Astrocyte (in vitro differentiated cells and primary cell): ENCODE data around the gene CABP1.

Experiments used
- CTCF ChIP-seq: IDR thresholded peaks from 2 replicates; pipeline ENCODE4 v1.5.1; 2011; ENCODE audit warnings: low read depth, mild to moderate bottlenecking, inconsistent platforms, low read length, moderate library complexity; ENCODE audit not compliant: insufficient read depth
- EZH2 ChIP-seq: IDR thresholded peaks from 2 replicates; pipeline ENCODE4 v1.6.1; 2012; ENCODE audit warnings: mild to moderate bottlenecking, low read length, inconsistent platforms; ENCODE audit not compliant: insufficient read depth

DNA sequence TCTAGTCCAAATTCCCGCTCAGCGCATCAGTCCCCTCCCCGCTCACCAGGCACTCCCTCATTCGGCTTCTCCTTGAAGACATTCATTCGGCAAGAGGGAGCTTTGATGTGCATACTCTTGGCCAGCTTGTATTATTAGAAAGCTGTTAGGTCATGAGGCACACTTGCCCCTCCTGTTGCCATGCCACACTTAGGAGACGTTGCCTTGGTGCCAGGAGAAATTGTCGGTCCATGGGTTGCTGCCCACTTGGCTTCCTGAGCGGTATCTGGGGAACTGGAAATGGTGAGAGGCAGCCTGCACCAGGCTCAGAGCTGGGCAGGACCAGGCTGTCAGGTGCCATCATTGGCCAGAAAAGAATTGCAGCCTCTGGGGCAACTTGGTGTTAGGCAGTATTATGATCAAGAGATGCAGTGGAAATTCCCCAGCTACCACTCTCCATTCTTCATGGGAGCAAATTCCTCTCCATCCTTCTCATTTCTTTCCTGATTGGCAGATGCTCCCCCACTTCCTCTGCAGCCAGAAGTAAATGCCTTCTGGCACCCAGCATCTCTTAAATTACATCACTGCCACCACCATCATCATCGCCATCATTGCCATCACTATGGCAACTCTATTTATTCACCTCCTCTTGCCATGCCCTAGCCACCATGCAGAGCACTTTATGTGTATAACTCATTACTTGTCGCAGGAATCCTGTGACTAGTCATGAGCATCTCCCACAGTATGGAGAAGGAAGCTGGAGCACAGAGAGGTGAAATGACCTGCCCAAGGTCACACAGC lies 12.4 kb downstream of the CABP1 start:
- TF ChIP-seq CTCF = no peak
- no peak for TF ChIP-seq EZH2
